Stomach (tissue), 9 donors: ENCODE results near the gene OGFOD2. TPM values are rescaled to one million over a fixed set of nuclear protein-coding genes. Genes with fewer than 3 reads are reported as not detected.
A peak's percentile ranks its signal among the peaks of the same experiment; 100 is the strongest.

Experiments
- DNase-seq, 2 donors: peaks; one replicate each; pipeline versions ENCODE4 v3.0.0 to v3.0.0-alpha.2; 2013 to 2019
- H3K27ac ChIP-seq, 5 donors: fragments of 200-600 bp in 4 of 5; sonication (generic) in 4 of 5; one replicate each; pipeline ENCODE4 v1.5.1; 2013 to 2019; ENCODE audit warnings: mild to moderate bottlenecking in 1 of 5, moderate library complexity in 1 of 5
- H3K27me3 ChIP-seq, 3 donors: fragments of 200-600 bp; sonication (generic); one replicate each; pipeline ENCODE4 v1.5.1; 2017 to 2019; ENCODE audit warnings: mixed run types in 1 of 3
- H3K36me3 ChIP-seq, 4 donors: fragments of 200-600 bp; sonication (generic); 1 replicate in 3 of 4; 2 replicates in 1 of 4; pipeline ENCODE4 v1.5.1; 2016 to 2019
- H3K4me1 ChIP-seq, 4 donors: fragments of 200-600 bp; sonication (generic); one replicate each; pipeline ENCODE4 v1.5.1; 2016 to 2019
- H3K4me3 ChIP-seq, 4 donors: fragments of 200-600 bp; sonication (generic) in 3 of 4; one replicate each; pipeline ENCODE4 v1.5.1; 2016 to 2019; ENCODE audit warnings: mild to moderate bottlenecking in 1 of 4
- H3K9me3 ChIP-seq, 4 donors: fragments of 200-600 bp; sonication (generic); one replicate each; pipeline ENCODE4 v1.5.1; 2016 to 2019
- EP300 ChIP-seq: sonication (generic); formaldehyde crosslinking; IDR thresholded peaks from one replicate; pipeline ENCODE4 v1.6.1; 2017; ENCODE audit warnings: antibody characterized with exemption
- POLR2A ChIP-seq, 4 donors: fragments of 450-650 bp; IDR thresholded peaks; one replicate each; pipeline ENCODE4 v1.6.1; 2016; ENCODE audit warnings: antibody characterized with exemption in 4 of 4, control low read depth in 2 of 4, mild to moderate bottlenecking in 1 of 4, moderate library complexity in 1 of 4
- POLR2AphosphoS5 ChIP-seq, 3 donors: sonication (generic); formaldehyde crosslinking; IDR thresholded peaks; one replicate each; pipeline ENCODE4 v1.6.1; 2016; ENCODE audit warnings: antibody characterized with exemption in 3 of 3
- WGBS, 5 donors: extraction: QIAGEN DNeasy Blood & Tissue Kit in 3 of 5; methylation state at CpG; one replicate each; pipeline versions ENCODE4 v1.1.5 to v1.1.7; 2013 to 2018; 5-methylcytosine and 5-hydroxymethylcytosine counted together
- intact Hi-C: fragments of 100-400 bp; cut with DNase I; formaldehyde crosslinking; loops from one replicate; pipeline ENCODE4 v1.15.1; 2023; ENCODE audit warnings: low total_unique reads
- polyA plus RNA-seq, 3 donors: library from polyadenylated mRNA; stranded (reverse); fragments of 200-250 nt; gene quantifications; one replicate each; pipeline ENCODE4 v1.2.3, GENCODE V29; 2013
- total RNA-seq, 5 donors: library from RNA; depleted of rRNA; stranded (reverse); fragments of >200 nt; gene quantifications; one replicate each; pipeline versions ENCODE4 v1.1.0 to v1.2.3, GENCODE V29; 2014 to 2016
- TF ChIP-seq, protein P1 (sequence below), 7 experiments: fragments of 450-650 bp in 4 of 7; fragments of 200-600 bp in 3 of 7; sonication (generic) in 3 of 7; IDR thresholded peaks; one replicate each; pipeline ENCODE4 v1.5.1; 2016 to 2019; ENCODE audit warnings: antibody characterized with exemption in 7 of 7, control low read depth in 2 of 7, mild to moderate bottlenecking in 1 of 7
- donor health status: healthy with polysubstance abuse.
- donor health status: Bipolar disorder and iron deficiency.
- donor health status: healthy.

Gene OGFOD2
- total and polyA plus RNA-seq, 8 donors: 1.7 to 29.2 (median 13.7) TPM

DNA sequence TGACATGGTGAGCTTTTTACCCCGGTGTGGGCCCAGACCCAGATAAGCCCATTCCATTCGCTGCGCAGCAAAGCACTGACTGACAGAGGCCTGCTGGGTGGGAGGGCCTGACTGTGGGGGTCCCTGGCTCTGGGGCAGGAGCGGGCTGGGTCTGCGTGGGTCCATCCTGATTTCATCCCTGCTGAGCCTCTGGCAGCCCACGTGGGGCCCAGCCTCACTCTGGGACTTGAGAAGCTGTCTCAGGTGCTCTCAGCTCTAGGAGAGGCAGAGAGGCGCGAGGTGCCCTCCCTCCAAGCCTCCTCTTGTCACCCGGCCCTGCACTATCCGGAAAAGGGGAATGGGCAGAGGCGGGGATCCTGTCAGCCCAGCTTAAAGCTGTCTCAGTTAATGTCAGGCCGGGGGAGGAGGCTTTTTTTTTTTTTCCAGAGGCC, 9.7 kb upstream of the OGFOD2 start:
- no peak for DNase-seq
- H3K4me3 ChIP-seq: peak overlapping the region; percentile 51 to 67 (median 54)
- peaks cover 27 to 70% (median 57%) of the 10 kb centered on the region in 4 donors for H3K4me1 ChIP-seq
- intact Hi-C loops: no loop called here
- WGBS, 5 donors: 56 to 68% (median 65%) methylated on average over 9 to 12 of the region's 12 CpGs
- no peaks in the 10 kb centered on the region for H3K27me3 ChIP-seq
- H3K9me3 ChIP-seq: no peaks in the 10 kb centered on the region
- peak overlapping the region in 2 of 5 donors; percentile 69 to 70 for H3K27ac ChIP-seq
- H3K36me3 ChIP-seq: no peaks in the 10 kb centered on the region
- TF ChIP-seq, protein P1, sequence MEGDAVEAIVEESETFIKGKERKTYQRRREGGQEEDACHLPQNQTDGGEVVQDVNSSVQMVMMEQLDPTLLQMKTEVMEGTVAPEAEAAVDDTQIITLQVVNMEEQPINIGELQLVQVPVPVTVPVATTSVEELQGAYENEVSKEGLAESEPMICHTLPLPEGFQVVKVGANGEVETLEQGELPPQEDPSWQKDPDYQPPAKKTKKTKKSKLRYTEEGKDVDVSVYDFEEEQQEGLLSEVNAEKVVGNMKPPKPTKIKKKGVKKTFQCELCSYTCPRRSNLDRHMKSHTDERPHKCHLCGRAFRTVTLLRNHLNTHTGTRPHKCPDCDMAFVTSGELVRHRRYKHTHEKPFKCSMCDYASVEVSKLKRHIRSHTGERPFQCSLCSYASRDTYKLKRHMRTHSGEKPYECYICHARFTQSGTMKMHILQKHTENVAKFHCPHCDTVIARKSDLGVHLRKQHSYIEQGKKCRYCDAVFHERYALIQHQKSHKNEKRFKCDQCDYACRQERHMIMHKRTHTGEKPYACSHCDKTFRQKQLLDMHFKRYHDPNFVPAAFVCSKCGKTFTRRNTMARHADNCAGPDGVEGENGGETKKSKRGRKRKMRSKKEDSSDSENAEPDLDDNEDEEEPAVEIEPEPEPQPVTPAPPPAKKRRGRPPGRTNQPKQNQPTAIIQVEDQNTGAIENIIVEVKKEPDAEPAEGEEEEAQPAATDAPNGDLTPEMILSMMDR (IDR thresholded peaks at IDR 0.05): no peak
- no peak for TF ChIP-seq POLR2AphosphoS5 (IDR thresholded peaks at IDR 0.05)
- no peak for TF ChIP-seq EP300
- TF ChIP-seq POLR2A (IDR thresholded peaks at IDR 0.05): no peak

DNA sequence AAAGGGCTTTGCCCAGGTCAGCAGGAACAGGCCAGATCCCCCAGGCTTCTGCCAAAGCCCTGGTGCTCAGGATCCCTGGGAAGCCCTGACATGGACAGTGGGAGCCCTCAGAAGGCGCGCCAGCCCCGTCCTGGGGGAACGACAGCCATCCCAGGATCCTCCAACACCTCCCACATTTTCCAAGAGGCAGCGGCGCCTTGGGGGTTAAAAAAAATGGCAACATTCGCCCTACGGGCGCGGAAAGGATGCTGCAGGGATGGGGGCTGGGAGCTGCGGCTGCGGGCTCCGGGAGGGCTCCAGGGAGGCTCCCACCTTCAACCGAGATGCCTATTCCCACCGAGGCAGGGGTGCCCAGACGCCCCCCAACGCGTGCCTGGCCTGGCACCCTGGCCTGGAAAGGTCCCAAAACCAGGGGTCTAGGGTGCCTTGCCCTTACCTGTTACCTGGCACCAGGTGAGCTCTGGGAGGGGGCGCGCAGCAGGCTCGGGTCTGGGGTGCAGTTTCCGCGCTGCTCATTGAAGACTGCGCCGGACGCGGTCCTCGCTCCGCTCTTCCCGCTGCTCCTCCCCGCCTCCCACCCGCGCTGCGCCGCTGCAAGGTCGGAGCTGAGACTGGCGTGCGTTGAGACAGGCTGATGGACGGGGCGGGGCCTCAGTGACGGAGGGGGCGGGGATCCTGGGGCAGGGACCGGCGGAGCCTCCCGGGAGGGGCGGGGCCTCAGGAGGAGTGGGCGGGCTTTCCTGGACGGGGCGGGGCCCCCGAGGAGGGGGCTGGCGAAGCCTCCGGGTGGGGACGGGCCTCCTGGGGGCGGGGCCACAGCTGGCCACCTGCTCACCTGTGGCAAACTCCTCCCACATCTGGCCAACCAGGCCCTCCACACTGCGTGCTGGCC, 8.9 kb upstream of the OGFOD2 start, which contains the start of gene ABCB9:
TSS of gene ABCB9 (minus strand) at position 613 of the 892 bp plus-strand sequence. CDS start 6,228 bp downstream, outside the sequence.
- H3K27ac ChIP-seq: peak within 1 kb of the TSS; percentile 47 to 70 (median 61)
- peak; percentile 97 for DNase-seq
- WGBS, 5 donors: 3 to 8% (median 5%) methylated on average over 19 to 55 of the region's 55 CpGs
- peaks cover 27 to 67% (median 56%) of the 10 kb centered on the region in 4 donors for H3K4me1 ChIP-seq
- intact Hi-C loops: no loop called here
- peak within 1 kb of the TSS; percentile 51 to 67 (median 54) for H3K4me3 ChIP-seq
- TF ChIP-seq POLR2AphosphoS5 (IDR thresholded peaks at IDR 0.05) (peak; percentile 16 to 81 (median 80)), POLR2A (IDR thresholded peaks at IDR 0.05) (peak in 1 of 4 donors; percentile 11), EP300 (no peak)
- TF ChIP-seq, protein P1 (IDR thresholded peaks at IDR 0.05): no peak
- no peaks in the 10 kb centered on the region for H3K36me3 ChIP-seq
- no peaks in the 10 kb centered on the region for H3K27me3 ChIP-seq
- H3K9me3 ChIP-seq: no peaks in the 10 kb centered on the region

DNA sequence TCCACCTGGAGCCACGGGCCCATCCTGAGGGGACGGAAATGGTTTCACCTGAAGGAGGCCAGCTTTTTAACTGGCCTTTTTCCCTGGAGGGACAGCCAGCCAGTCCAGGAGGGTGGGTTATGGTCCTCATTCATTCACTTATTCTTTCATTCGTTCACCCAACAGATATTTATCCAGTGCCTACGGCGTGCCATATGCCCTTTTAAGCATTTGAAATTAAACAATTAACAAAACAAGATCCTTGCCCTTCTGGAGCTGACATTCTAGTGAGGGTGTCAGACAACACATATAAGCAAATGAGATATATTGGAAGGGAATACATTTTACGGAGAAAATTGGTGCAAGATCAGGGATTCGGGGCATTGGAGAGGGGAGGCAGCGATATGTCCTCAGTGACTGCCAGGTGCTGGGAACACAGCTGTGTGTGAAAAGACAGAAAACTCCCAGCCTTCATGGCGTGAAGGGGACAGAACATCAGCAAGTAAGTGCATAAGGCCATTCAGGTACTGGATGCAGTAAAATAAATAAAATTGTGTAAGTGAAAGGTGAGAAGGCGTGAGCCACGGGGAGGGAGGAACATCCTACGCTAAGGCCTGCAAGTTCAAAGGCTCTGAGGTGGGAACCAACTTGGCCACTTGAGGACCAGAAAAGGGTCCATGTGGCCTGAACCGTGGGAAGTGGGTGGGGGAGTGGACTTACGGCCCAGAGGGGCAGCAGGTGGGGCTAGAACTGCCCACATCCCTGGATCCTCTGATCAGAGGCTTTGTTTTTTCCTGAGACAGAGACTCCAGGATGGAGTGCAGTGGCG, 8.1 kb upstream of the OGFOD2 start:
- TF ChIP-seq POLR2AphosphoS5 (IDR thresholded peaks at IDR 0.05) (no peak), POLR2A (IDR thresholded peaks at IDR 0.05) (no peak), EP300 (no peak)
- TF ChIP-seq, protein P1 (IDR thresholded peaks at IDR 0.05): no peak
- Histone ChIP-seq H3K36me3 (no peaks in the 10 kb centered on the region), H3K9me3 (no peaks in the 10 kb centered on the region), H3K27me3 (no peaks in the 10 kb centered on the region), H3K27ac (peak overlapping the region in 4 of 5 donors; percentile 38 to 70 (median 62)), H3K4me1 (peaks cover 27 to 59% (median 51%) of the 10 kb centered on the region in 4 donors), H3K4me3 (peak overlapping the region; percentile 51 to 67 (median 54))
- intact Hi-C loops: no loop called here
- 48 to 54% (median 52%) methylated on average over 14 to 15 of the region's 15 CpGs for WGBS, 5 donors
- no peak for DNase-seq

DNA sequence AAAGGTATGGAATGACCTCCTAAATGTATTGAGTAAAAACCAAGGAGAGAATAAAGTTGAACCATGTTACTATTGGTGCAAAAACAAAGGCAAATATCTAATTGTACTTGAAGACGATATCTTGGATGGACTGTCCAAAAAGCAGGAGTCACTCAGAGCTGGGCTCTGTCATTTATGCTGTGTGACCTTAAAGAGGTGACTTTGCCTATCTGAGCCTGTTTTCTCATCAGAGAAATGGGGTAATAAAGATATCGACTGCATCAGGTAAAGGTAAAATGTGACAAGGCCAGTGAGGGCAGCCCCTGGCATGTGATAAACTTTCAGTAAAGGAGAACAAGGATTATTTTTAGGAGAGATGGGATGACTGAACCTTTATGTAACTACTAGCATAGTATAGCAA, 6.9 kb upstream of the OGFOD2 start:
- no peaks in the 10 kb centered on the region for H3K9me3 ChIP-seq
- H3K36me3 ChIP-seq: no peaks in the 10 kb centered on the region
- peak overlapping the region in 1 of 5 donors; percentile 70 for H3K27ac ChIP-seq
- DNase-seq: no peak
- 81 to 89% (median 87%) methylated on average over 2 of the region's 2 CpGs for WGBS, 5 donors
- H3K4me1 ChIP-seq: peaks cover 24 to 47% (median 41%) of the 10 kb centered on the region in 4 donors
- TF ChIP-seq, protein P1 (IDR thresholded peaks at IDR 0.05): no peak
- TF ChIP-seq POLR2A (IDR thresholded peaks at IDR 0.05): no peak
- no peak for TF ChIP-seq EP300
- no peak for TF ChIP-seq POLR2AphosphoS5 (IDR thresholded peaks at IDR 0.05)
- intact Hi-C loops: no loop called here
- H3K27me3 ChIP-seq: no peaks in the 10 kb centered on the region
- no peak overlapping the region for H3K4me3 ChIP-seq
